HEK293T (cell line): ENCODE data around the gene SRGAP1.
A peak's percentile ranks its signal among the peaks of the same experiment; 100 is the strongest.
"Not testable (repeated sequence)": the region's sequence is repeated elsewhere in the genome, so short reads cannot be mapped to it uniquely, and the experiment has no call there.

Experiments
- CTCF ChIA-PET: fragments of 350-600 bp; formaldehyde crosslinking; extraction: SDS; loops from one replicate; lab custom pipeline; 2021; ENCODE audit warnings: antibody characterized with exemption, inconsistent platforms; lab: Yijun Ruan, JAX
- POLR2A ChIA-PET: fragments of 350-600 bp; formaldehyde crosslinking; extraction: SDS; loops from one replicate; lab custom pipeline; 2020; ENCODE audit warnings: antibody characterized with exemption, inconsistent platforms; lab: Yijun Ruan, JAX
- DNase-seq: peaks from one replicate; pipeline ENCODE4 v3.0.0; 2012; ENCODE audit warnings: mixed read lengths; ENCODE audit errors: extremely low spot score
- ARNT ChIP-seq: fragments of 450-650 bp; IDR thresholded peaks from 2 replicates; pipeline ENCODE4 v1.6.1; 2017; ENCODE audit warnings: mild to moderate bottlenecking
- BHLHE40 ChIP-seq: fragments of 450-650 bp; IDR thresholded peaks from 2 replicates; pipeline ENCODE4 v1.6.1; 2016; ENCODE audit warnings: mild to moderate bottlenecking, moderate library complexity, borderline replicate concordance
- CTBP1 ChIP-seq: fragments of 450-650 bp; IDR thresholded peaks from 2 replicates; pipeline ENCODE4 v1.6.1; 2016; ENCODE audit warnings: borderline replicate concordance
- ELF4 ChIP-seq: fragments of 450-650 bp; IDR thresholded peaks from 2 replicates; pipeline ENCODE4 v1.6.1; 2017; ENCODE audit warnings: antibody characterized with exemption
- FOXA1 ChIP-seq: fragments of 450-650 bp; IDR thresholded peaks from 2 replicates; pipeline ENCODE4 v1.6.1; 2016; ENCODE audit warnings: mild to moderate bottlenecking
- FOXK2 ChIP-seq: fragments of 450-650 bp; IDR thresholded peaks from 2 replicates; pipeline ENCODE4 v1.6.1; 2016; ENCODE audit warnings: mild to moderate bottlenecking
- FOXM1 ChIP-seq: fragments of 450-650 bp; IDR thresholded peaks from 2 replicates; pipeline ENCODE4 v1.6.1; 2017; ENCODE audit warnings: mild to moderate bottlenecking, borderline replicate concordance
- HDGF ChIP-seq: fragments of 450-650 bp; IDR thresholded peaks from 2 replicates; pipeline ENCODE4 v1.6.1; 2017; ENCODE audit warnings: antibody characterized with exemption, borderline replicate concordance
- L3MBTL2 ChIP-seq: fragments of 450-650 bp; conservative IDR thresholded peaks from 2 replicates; pipeline ENCODE4 v1.6.1; 2016; ENCODE audit warnings: mild to moderate bottlenecking
- LEF1 ChIP-seq: fragments of 450-650 bp; IDR thresholded peaks from 2 replicates; pipeline ENCODE4 v1.6.1; 2017; ENCODE audit warnings: mild to moderate bottlenecking, borderline replicate concordance
- NFRKB ChIP-seq: fragments of 450-650 bp; IDR thresholded peaks from 2 replicates; pipeline ENCODE4 v1.6.1; 2016; ENCODE audit warnings: mild to moderate bottlenecking, moderate library complexity
- SP1 ChIP-seq: fragments of 450-650 bp; IDR thresholded peaks from 2 replicates; pipeline ENCODE4 v1.6.1; 2017
- SUZ12 ChIP-seq: fragments of 450-650 bp; IDR thresholded peaks from 2 replicates; pipeline ENCODE4 v1.6.1; 2016; ENCODE audit warnings: mild to moderate bottlenecking
- TARDBP ChIP-seq: fragments of 450-650 bp; IDR thresholded peaks from 2 replicates; pipeline ENCODE4 v1.6.1; 2016
- ZNF384 ChIP-seq: fragments of 450-650 bp; IDR thresholded peaks from 2 replicates; pipeline ENCODE4 v1.6.1; 2016
- TF ChIP-seq, protein P1 (sequence below): fragments of 450-650 bp; IDR thresholded peaks from 2 replicates; pipeline ENCODE4 v1.6.1; 2016

SRGAP1 gene

DNA sequence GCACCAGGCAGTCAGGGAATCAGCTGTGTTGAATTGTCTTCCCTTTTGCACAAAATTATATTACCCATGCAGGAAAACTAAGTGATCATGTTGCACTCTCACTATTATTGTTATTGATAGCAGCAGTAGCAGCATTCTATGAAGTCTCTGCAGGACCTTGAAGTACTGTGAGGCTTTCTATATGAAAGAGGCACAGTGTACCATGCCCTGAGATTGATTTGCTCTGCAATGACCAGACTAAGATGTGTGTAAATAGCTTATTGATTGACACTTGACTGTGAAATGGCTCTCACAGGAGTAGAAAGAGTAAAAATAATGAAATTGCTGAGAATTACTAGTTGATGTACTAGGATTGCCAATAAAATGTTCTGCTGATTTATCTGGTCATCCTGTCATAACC is 277.7 kb downstream of the SRGAP1 start:
- ChIA-PET POLR2A (no interaction called here), CTCF (no interaction called here)
- TF ChIP-seq, protein P1, sequence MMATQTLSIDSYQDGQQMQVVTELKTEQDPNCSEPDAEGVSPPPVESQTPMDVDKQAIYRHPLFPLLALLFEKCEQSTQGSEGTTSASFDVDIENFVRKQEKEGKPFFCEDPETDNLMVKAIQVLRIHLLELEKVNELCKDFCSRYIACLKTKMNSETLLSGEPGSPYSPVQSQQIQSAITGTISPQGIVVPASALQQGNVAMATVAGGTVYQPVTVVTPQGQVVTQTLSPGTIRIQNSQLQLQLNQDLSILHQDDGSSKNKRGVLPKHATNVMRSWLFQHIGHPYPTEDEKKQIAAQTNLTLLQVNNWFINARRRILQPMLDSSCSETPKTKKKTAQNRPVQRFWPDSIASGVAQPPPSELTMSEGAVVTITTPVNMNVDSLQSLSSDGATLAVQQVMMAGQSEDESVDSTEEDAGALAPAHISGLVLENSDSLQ = 0 out of 2 replicates have a peak, but pooled peaks have one; percentile 12
- no peak for TF ChIP-seq LEF1
- no peak for TF ChIP-seq FOXA1
- TF ChIP-seq TARDBP = no peak
- no peak for DNase-seq

DNA sequence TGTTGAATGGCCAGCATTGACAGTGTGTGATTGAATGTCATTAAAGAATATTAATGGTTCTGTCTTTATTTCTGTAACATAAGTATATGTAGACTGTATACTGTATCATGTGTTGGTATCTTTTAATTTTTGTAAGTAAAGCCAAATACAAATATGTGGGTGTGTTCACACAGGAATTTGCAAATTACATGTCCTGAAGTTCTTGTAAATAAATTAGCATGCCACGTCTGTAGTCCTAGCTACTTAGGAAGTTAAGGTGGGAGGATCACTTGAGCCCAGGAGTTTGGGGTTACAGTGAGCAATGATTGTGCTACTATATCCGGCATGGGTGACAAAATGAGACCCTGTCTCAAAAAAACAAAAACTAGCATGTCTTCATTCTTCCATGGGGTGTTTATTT is 278.5 kb downstream of the SRGAP1 start:
- TF ChIP-seq FOXK2 = no peak
- TF ChIP-seq TARDBP = no peak
- no peak for TF ChIP-seq HDGF
- TF ChIP-seq ZNF384 = no peak
- TF ChIP-seq ELF4 = no peak
- TF ChIP-seq, protein P1 = no peak
- no peak for TF ChIP-seq ARNT
- POLR2A ChIA-PET = no interaction called here
- DNase-seq = no peak
- CTCF ChIA-PET = no interaction called here

DNA sequence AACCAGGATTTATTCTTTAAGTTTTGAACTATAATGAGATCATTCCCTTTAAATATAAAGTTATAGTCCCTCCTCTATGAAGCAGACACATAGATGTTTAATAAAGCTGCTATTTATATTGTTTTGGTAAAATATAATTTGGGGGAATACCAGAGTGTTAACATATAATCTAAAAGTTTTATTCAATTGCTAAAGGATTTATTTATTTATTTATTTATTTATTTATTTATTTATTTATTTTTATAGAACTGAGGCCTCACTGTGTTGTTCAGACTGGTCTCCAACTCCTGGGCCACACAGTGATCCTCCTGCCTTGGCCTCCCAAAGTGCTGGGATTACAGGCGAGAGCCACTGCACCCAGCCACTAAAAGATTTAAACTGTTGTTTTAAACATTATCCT is 278.9 kb downstream of the SRGAP1 start:
- DNase-seq = no peak
- ChIA-PET POLR2A (no interaction called here), CTCF (no interaction called here)
- TF ChIP-seq ELF4 (no peak), BHLHE40 (no peak), ZNF384 (no peak), LEF1 (no peak), SUZ12 (no peak)

DNA sequence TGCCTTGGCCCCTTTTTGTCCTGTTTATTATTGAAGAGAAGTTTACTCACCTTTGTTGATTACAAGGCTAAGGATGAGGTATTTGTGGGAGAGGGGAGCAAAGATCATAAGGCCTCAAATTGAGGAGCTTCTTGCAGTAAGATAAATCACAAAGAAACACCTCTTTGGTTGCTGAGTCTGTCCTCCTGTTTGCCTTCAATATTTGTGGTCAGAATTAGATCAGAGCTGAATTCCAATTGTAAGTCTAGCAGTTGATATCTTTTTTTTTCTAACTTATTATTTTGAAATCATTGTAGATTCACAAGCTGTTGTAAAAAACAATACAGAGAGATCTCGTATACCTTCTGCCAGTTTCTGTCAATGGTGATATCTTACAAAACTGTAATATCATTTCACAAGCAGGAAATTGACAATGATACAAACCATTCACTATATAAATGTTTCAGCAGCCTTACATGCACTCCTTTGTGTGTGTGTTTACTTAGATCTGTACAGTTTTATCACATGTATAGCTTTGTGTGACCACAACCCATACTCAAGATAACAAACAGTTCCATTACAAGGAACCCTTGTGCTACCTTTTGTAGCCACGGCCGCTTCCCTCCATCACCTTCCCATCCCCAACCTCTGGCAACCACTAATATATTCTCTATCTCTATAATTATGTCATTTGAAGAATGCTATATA is 280.2 kb downstream of the SRGAP1 start:
- TF ChIP-seq ZNF384 (no peak), TARDBP (no peak), HDGF (no peak), FOXM1 (no peak), SP1 (no peak), FOXA1 (no peak), ELF4 (no peak), CTBP1 (no peak), L3MBTL2 (no peak), ARNT (no peak), FOXK2 (no peak), NFRKB (no peak), SUZ12 (no peak)
- TF ChIP-seq, protein P1 = no peak
- no peak for DNase-seq
- CTCF ChIA-PET = interaction anchor here (0.6 kb wide), 1 partner anchor 95 kb away, joined by 4 read pairs; no protein-coding TSS in a partner anchor
- POLR2A ChIA-PET = no interaction called here

DNA sequence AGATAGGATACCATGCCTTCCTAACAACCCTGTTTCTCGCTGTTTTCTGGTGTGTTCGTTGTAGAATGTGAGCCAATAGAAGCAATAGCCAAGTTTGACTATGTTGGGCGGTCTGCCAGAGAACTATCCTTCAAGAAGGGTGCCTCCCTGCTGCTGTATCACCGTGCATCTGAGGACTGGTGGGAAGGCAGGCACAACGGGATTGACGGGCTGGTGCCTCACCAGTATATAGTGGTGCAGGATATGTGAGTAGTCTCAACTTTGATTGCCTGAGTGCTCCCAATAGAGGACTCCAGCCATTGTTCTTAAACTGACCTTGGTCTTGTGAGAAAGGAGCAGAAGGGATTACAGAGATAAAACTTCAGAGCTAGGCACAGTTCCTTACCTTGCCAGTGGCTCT is 281.4 kb downstream of the SRGAP1 start:
- ChIA-PET CTCF (no interaction called here), POLR2A (no interaction called here)
- TF ChIP-seq ZNF384 (no peak), SP1 (no peak), LEF1 (no peak), TARDBP (no peak), FOXM1 (no peak), L3MBTL2 (no peak), SUZ12 (no peak), CTBP1 (no peak), FOXK2 (no peak), ARNT (no peak), ELF4 (no peak), BHLHE40 (no peak), HDGF (no peak), FOXA1 (no peak), NFRKB (no peak)
- TF ChIP-seq, protein P1 = no peak
- DNase-seq = no peak

DNA sequence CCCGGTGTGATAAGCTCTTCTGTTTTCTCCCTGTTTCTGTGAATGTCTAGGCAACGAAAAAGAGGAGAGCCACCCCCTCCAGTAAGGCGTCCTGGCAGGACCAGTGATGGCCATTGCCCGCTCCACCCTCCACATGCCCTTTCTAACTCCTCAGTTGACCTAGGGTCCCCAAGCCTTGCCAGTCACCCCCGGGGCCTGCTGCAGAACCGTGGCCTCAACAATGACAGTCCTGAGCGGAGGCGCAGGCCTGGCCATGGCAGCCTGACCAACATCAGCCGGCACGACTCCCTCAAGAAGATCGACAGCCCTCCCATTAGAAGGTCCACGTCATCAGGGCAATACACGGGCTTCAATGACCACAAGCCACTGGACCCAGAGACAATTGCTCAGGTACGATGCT is 283.3 kb downstream of the SRGAP1 start:
- POLR2A ChIA-PET = no interaction called here
- no peak for TF ChIP-seq FOXK2
- TF ChIP-seq SP1 = no peak
- no peak for DNase-seq
- CTCF ChIA-PET = interaction anchor here (0.6 kb wide), 1 partner anchor 8 kb away, joined by 3 read pairs; no protein-coding TSS in a partner anchor

DNA sequence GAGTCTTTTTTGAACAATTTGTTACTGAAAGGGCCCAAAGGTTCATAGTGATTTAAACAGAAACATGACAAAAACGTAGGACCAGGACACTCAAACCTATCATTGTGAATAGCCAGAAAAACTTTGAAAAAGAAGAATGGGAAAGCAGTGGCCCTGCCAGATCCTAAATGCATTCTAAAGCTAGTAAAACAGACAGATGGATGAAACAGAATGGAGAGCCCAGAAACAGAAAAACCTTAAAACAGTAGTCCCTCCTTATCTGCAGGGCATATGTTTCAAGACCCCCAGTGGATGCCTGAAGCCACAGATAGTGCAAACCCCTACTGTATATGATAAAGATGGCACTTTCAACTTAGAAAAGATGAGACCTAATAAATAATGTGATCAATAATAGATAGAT is 283.9 kb downstream of the SRGAP1 start:
- ChIA-PET CTCF (interaction anchor here (0.6 kb wide), 1 partner anchor 8 kb away, joined by 3 read pairs; no protein-coding TSS in a partner anchor), POLR2A (no interaction called here)
- TF ChIP-seq, protein P1 = no peak
- TF ChIP-seq TARDBP (no peak), FOXA1 (no peak), L3MBTL2 (no peak), ZNF384 (no peak), NFRKB (no peak)
- no peak for DNase-seq

DNA sequence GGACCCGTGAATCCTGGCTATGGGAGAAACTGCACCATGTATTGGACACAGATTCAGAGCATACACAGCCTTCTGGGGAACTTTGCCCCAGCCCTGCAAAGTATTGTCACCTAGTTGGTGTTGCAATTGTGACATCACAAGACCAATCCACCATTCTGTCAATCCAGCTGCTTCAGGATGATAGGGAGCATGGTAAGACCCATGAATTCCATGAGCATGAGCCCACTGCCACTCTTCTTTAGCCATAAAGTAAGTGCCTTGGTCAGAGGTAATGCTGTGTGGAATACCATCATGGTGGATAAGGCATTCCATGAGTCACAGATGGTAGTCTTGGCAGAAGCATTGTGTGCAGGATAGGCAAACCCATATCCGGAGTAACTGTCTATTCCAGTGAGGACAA is 286.0 kb downstream of the SRGAP1 start:
- POLR2A ChIA-PET = not testable (repeated sequence)

DNA sequence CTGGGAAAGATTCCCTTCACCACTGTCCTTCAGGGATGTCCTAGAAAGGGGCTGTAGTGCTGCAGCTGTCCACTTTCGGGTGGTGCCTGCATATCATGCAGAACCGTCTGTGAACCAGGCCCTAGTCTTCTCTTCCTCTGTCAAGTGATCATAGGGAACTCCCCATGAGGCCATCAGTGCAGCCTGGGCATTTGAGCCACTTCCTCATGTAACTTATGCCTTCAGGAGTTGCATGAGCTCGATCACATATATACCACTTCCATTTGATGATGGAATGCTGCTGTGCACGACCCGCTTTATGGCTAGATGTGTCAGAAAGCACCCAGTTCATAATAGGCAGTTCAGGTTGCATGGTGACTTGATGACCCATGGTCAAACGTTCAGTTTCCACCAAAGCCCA is 287.0 kb downstream of the SRGAP1 start:
- CTCF ChIA-PET, DNase-seq, POLR2A ChIA-PET: not testable (repeated sequence)

More for the DNA sequence above, 286.0 kb downstream of the SRGAP1 start:
- CTCF ChIA-PET, DNase-seq: not testable (repeated sequence)

DNA sequence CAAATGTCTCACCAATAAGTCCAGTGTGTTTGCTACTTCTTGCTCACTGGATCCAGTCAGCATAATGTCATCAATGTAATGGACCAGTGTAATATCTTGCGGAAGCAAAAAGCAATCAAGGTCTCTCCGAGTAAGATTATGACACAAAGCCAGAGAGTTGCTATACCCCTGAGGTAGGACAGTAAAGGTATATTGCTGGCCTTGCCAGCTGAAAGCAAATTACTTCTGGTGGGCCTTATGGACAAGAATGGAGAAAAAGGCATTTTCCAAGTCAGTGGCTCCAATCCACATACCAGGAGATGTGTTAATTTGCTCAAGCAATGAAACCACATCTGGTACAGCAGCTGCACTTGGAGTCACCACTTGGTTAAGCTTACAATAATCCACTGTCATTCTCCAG is 288.2 kb downstream of the SRGAP1 start:
- CTCF ChIA-PET, DNase-seq, POLR2A ChIA-PET: not testable (repeated sequence)
